Right lobe of liver (tissue), 4 donors: Measurements from ENCODE around the gene DNAJA2.
A peak's percentile ranks its signal among the peaks of the same experiment; 100 is the strongest.

Experiments
- CTCF ChIP-seq, 4 donors: fragments of 200-600 bp in 3 of 4; fragments of 450-650 bp in 1 of 4; IDR thresholded peaks; one replicate each; pipeline versions ENCODE4 v1.5.1 to v1.8.0; 2016 to 2022; ENCODE audit warnings: antibody characterized with exemption in 4 of 4, mild to moderate bottlenecking in 2 of 4
- POLR2A ChIP-seq: fragments of 450-650 bp; IDR thresholded peaks from one replicate; pipeline ENCODE4 v1.6.1; 2017; ENCODE audit warnings: antibody characterized with exemption, mild to moderate bottlenecking
- donor health status: DM: no; HTN: no; CAD: no.
- donor health status: DM: no; HTN: no; CAD: no.
- donor health status: DM: no; HTN: yes; CAD: no.

GRCh38 chr16:46973207-46973995 is at the start of gene DNAJA2:
- TF ChIP-seq CTCF (IDR thresholded peaks at IDR 0.05) (peak in 1 of 4 donors; percentile 4), POLR2A (peak; percentile 90)
